PC-3 (cell line): ENCODE measurements around the gene ZSCAN9. TPM values are rescaled to one million over a fixed set of nuclear protein-coding genes. Genes with fewer than 3 reads are reported as not detected.

Experiments
- ATAC-seq: fragments of 200-7000 bp; cut with Tn5 transposase; 2 replicates; pipeline ENCODE4 v1.9.1; 2020; ENCODE audit warnings: mild to moderate bottlenecking, moderate library complexity
- BruUV-seq: library from RNA; stranded (reverse); fragments of 400-500 nt; replicated peaks from 2 replicates; lab custom pipeline; 2021; lab: Mats Ljungman, UMichigan
- CTCF ChIA-PET: fragments of 300-600 bp; sonication (Branson Sonifier 250); formaldehyde crosslinking; loops from one replicate; lab custom pipeline; 2022; ENCODE audit warnings: antibody characterized with exemption; lab: Charles Lee
- POLR2A ChIA-PET: fragments of 300-600 bp; sonication (Branson Sonifier 250); formaldehyde crosslinking; loops from one replicate; lab custom pipeline; 2022; ENCODE audit warnings: antibody characterized with exemption; ENCODE audit not compliant: unreplicated experiment; lab: Charles Lee
- DNase-seq: peaks from one replicate; pipeline ENCODE4 v3.0.0-alpha.2; 2015
- H2AFZ ChIP-seq: fragments of 300-600 bp; sonication (generic); 2 replicates; pipeline ENCODE4 v1.6.0; 2016; ENCODE audit warnings: antibody characterized with exemption, low read length
- H3F3A ChIP-seq: fragments of 300-600 bp; sonication (generic); one replicate; pipeline ENCODE4 v1.6.0; 2017; ENCODE audit warnings: antibody characterized with exemption, low read length, control low read depth, mild to moderate bottlenecking; ENCODE audit not compliant: unreplicated experiment
- H3K27ac ChIP-seq: fragments of 300-600 bp; sonication (generic); 2 replicates; pipeline ENCODE4 v1.5.1; 2016; ENCODE audit warnings: mild to moderate bottlenecking, low read length
- H3K27me3 ChIP-seq: fragments of 300-600 bp; sonication (generic); 2 replicates; pipeline ENCODE4 v1.6.1; 2016; ENCODE audit warnings: low read length, mixed read lengths
- H3K36me3 ChIP-seq: fragments of 300-600 bp; sonication (generic); 2 replicates; pipeline ENCODE4 v1.6.1; 2016; ENCODE audit warnings: low read depth, mixed run types, low read length, mixed read lengths
- H3K4me1 ChIP-seq: fragments of 300-600 bp; sonication (generic); 2 replicates; pipeline ENCODE4 v1.5.1; 2016; ENCODE audit warnings: low read length; ENCODE audit not compliant: insufficient read depth
- H3K4me2 ChIP-seq: fragments of 300-600 bp; sonication (generic); 2 replicates; pipeline ENCODE4 v1.6.0; 2016; ENCODE audit warnings: low read length
- H3K4me3 ChIP-seq: fragments of 300-600 bp; sonication (generic); 2 replicates; pipeline ENCODE4 v1.5.1; 2016; ENCODE audit warnings: mild to moderate bottlenecking, low read length, mixed read lengths
- H3K79me2 ChIP-seq: fragments of 300-600 bp; sonication (generic); 2 replicates; pipeline ENCODE4 v1.6.1; 2017; ENCODE audit warnings: low read length, mixed read lengths
- H3K9ac ChIP-seq: fragments of 300-600 bp; sonication (generic); 2 replicates; pipeline ENCODE4 v1.6.0; 2016; ENCODE audit warnings: mild to moderate bottlenecking, low read length
- H3K9me2 ChIP-seq: fragments of 300-600 bp; sonication (generic); replicated peaks from 2 replicates; pipeline ENCODE4 v1.6.1; 2016; ENCODE audit warnings: mixed run types, low read length, mixed read lengths
- H3K9me3 ChIP-seq: fragments of 300-600 bp; sonication (generic); 2 replicates; pipeline ENCODE4 v1.6.1; 2016; ENCODE audit warnings: low read length, mixed read lengths
- H4K20me1 ChIP-seq: fragments of 300-600 bp; sonication (generic); 2 replicates; pipeline ENCODE4 v1.6.1; 2016; ENCODE audit warnings: low read length, mixed read lengths
- CTCF ChIP-seq: fragments of 300-600 bp; sonication (generic); conservative IDR thresholded peaks from 2 replicates; pipeline ENCODE4 v1.5.1; 2017; ENCODE audit warnings: antibody characterized with exemption, low read depth, mild to moderate bottlenecking, low read length
- EZH2 ChIP-seq: fragments of 300-600 bp; sonication (generic); IDR thresholded peaks from one replicate; pipeline ENCODE4 v1.6.1; 2017; ENCODE audit warnings: antibody characterized with exemption, mild to moderate bottlenecking, low read length; ENCODE audit not compliant: unreplicated experiment
- EZH2phosphoT487 ChIP-seq: fragments of 300-600 bp; sonication (generic); IDR thresholded peaks from 2 replicates; pipeline ENCODE4 v1.6.1; 2018; ENCODE audit warnings: mild to moderate bottlenecking, antibody characterized with exemption, low read length, borderline replicate concordance
- intact Hi-C: fragments of 100-400 bp; cut with micrococcal nuclease; formaldehyde crosslinking; loops from 2 replicates; pipeline ENCODE4 v1.9.0; 2023
- total RNA-seq: library from RNA; depleted of rRNA; stranded (reverse); fragments of >200 nt; gene quantifications from 2 replicates; pipeline ENCODE4 v1.2.3, GENCODE V29; 2014

Gene ZSCAN9
- total RNA-seq, 1 experiment from 2014 or later = 10.8 TPM

- TF ChIP-seq CTCF (no peak), EZH2 (no peak), EZH2phosphoT487 (no peak)
- POLR2A ChIA-PET = interaction anchor here (0.6 to 0.7 kb wide), 2 partner anchors 14 to 72 kb away, joined by 3 read pairs; partner anchors contain the start of gene ZSCAN26
- peak overlapping the region; percentile 100 for H2AFZ ChIP-seq
- no peaks in the 10 kb centered on the region for H3K9me2 ChIP-seq
- H3F3A ChIP-seq = no peaks in the 10 kb centered on the region
- DNase-seq = no peak
- no peaks in the 10 kb centered on the region for H3K27me3 ChIP-seq
- ATAC-seq = peak; percentile 4
- H4K20me1 ChIP-seq = no peaks in the 10 kb centered on the region
- H3K4me1 ChIP-seq = peaks cover 19% of the 10 kb centered on the region
- intact Hi-C loops = loop anchor here (1.0 to 2.0 kb wide), 2 partner anchors 55 to 74 kb away; no protein-coding TSS in a partner anchor
- H3K9ac ChIP-seq = peak overlapping the region; percentile 81
- H3K79me2 ChIP-seq = peaks cover 20% of the 10 kb centered on the region
- peaks cover 9% of the 10 kb centered on the region; the same call in 1 of the 2 replicates for H3K36me3 ChIP-seq
- peak overlapping the region; percentile 96 for H3K4me3 ChIP-seq
- H3K27ac ChIP-seq = no peak overlapping the region
- no TSS peak for BruUV-seq
- peak overlapping the region; percentile 83 for H3K4me2 ChIP-seq
- no peaks in the 10 kb centered on the region for H3K9me3 ChIP-seq
- CTCF ChIA-PET = interaction anchor here (0.7 to 1.4 kb wide), 3 partner anchors 55 to 75 kb away, joined by 3 to 6 read pairs (median 4); no protein-coding TSS in a partner anchor
These were observed 55.7 kb downstream of the ZSCAN9 start for GRCh38 chr6:28280595-28281287.

- H3K27ac ChIP-seq = no peak within 1 kb of the TSS
- H3K4me1 ChIP-seq = peaks cover 19% of the 10 kb centered on the region
- ChIA-PET POLR2A (interaction anchor here (0.5 to 0.6 kb wide), 3 partner anchors 15 to 71 kb away, joined by 3 to 4 read pairs (median 4); partner anchors contain the start of genes ZKSCAN4 and ZSCAN26), CTCF (interaction anchor here (0.7 to 1.4 kb wide), 3 partner anchors 54 to 75 kb away, joined by 3 to 6 read pairs (median 4); no protein-coding TSS in a partner anchor)
- DNase-seq = peak; percentile 80
- TF ChIP-seq EZH2phosphoT487 (no peak), EZH2 (no peak), CTCF (no peak)
- peaks cover 20% of the 10 kb centered on the region for H3K79me2 ChIP-seq
- H3K27me3 ChIP-seq = no peaks in the 10 kb centered on the region
- BruUV-seq = no TSS peak
- peak within 1 kb of the TSS; percentile 83 for H3K4me2 ChIP-seq
- ATAC-seq = peak; percentile 94
- no peaks in the 10 kb centered on the region for H3K9me3 ChIP-seq
- H3F3A ChIP-seq = no peaks in the 10 kb centered on the region
- H3K9me2 ChIP-seq = no peaks in the 10 kb centered on the region
- H4K20me1 ChIP-seq = no peaks in the 10 kb centered on the region
- peak within 1 kb of the TSS; percentile 81 for H3K9ac ChIP-seq
- H3K4me3 ChIP-seq = peak within 1 kb of the TSS; percentile 96
- peaks cover 15% of the 10 kb centered on the region; the same call in 1 of the 2 replicates for H3K36me3 ChIP-seq
- intact Hi-C loops = loop anchor here (1.0 to 2.0 kb wide), 3 partner anchors 50 to 73 kb away; no protein-coding TSS in a partner anchor
- peak within 1 kb of the TSS; percentile 100 for H2AFZ ChIP-seq
These were observed 56.4 kb downstream of the ZSCAN9 start, which contains the start of gene PGBD1 for GRCh38 chr6:28281288-28282064. TSS of gene PGBD1 (plus strand) at chr6:28281572. CDS start at chr6:28283814, 2,242 bp downstream.
